HG03460 (cell line): ENCODE measurements around the gene TMIGD1.

Experiments used
- ATAC-seq: cut with Tn5 transposase; IDR thresholded peaks from one replicate; pipeline ENCODE4 v1.9.1; 2021; ENCODE audit not compliant: unreplicated experiment

The TMIGD1 gene

GRCh38 chr17:30292286-30292858 lies 41.5 kb downstream of the TMIGD1 start:
- ATAC-seq = no peak

GRCh38 chr17:30291543-30292285 lies 42.1 kb downstream of the TMIGD1 start, which contains the start of gene BLMH:
TSS of gene BLMH (minus strand) at chr17:30291944. CDS start at chr17:30291819, 125 bp downstream.
- ATAC-seq = peak; percentile 71

GRCh38 chr17:30290696-30291542 lies 42.9 kb downstream of the TMIGD1 start:
- peak; percentile 37 for ATAC-seq

DNA sequence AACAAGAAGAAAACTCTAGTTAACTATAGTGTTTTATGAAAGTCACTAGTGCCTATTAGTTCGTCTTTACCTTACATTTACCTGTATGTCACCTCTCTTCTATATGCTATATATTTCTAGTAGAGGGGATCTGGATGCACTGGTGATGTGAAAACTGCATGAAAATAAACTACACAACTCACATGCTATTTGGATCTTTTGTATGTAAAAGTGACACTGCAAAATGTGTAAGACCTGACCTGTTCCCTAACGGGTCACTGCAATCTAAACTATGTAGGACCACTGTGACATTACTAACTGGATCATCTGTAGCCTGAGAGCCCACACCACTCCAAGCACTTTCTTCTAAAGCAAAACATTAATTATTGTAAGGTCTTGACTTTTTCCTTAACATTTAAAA lies 43.8 kb downstream of the TMIGD1 start:
- no peak for ATAC-seq

GRCh38 chr17:30279156-30279555 lies 54.7 kb downstream of the TMIGD1 start:
- no peak for ATAC-seq

GRCh38 chr17:30278032-30278431 lies 55.8 kb downstream of the TMIGD1 start:
- no peak for ATAC-seq

DNA sequence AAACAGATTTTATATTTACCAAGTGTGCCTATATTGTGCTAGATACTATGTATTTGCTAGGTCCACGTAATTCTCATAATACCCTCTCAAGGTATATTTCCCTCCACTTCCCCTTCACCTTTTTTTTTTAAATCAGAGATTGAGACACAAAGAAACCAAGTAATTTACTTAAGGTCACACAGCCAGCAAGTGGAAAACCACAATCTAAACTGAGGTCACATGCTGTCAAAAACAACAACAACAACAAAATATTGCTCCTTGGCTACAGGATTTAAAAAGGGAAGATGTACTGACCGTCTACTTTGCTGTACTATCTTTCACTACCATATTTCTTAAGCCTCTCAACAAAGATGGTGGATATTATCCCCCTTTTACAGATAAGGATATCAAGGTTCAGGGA lies 57.9 kb downstream of the TMIGD1 start:
- no peak for ATAC-seq

- no peak for ATAC-seq
Observed at GRCh38 chr17:30274887-30275286, 59.0 kb downstream of the TMIGD1 start.

DNA sequence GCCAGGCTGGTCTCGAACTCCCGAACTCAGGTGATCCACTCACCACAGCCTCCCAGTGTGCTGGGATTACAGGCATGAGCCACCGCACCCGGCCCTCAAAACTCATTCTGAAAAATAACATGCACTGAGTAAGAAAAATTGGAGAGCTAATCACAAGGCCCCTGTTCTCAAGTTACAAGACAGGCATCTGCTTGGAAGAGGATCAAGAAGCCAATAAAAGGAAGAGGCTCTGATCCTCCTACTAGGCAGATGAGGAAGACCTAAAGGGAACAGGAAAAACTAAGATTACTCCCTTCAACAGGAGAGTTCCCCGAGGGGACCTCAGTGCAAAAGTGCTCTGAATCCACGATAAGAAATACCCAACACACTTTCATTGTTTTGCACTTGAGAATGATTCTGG lies 60.5 kb downstream of the TMIGD1 start:
- no peak for ATAC-seq

DNA sequence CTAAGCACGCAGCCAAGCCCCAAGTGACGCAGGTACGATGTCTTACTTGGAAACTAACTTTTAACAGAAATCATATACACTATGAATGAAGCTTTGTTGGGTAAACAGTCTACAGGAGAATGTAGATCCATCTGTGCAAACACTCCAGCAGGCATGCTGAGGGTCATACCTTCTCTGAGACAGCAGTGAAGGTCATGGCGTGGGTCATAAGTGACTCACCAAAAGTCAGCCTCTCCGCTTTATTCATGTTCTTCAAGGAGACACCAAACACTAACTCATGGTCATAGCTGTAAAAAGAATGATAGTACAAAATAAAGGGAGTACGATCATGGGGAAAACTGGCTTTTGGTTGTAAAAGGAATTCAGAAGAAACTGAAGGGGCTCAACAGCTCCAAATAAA lies 62.8 kb downstream of the TMIGD1 start:
- no peak for ATAC-seq

GRCh38 chr17:30267625-30268024 lies 66.2 kb downstream of the TMIGD1 start:
- no peak for ATAC-seq
